ENCODE data around the gene NME5.

GRCh38 chr5:138149530-138149929 is 10.3 kb upstream of the NME5 start:
- no peak for TF ChIP-seq CTCF (conservative IDR thresholded peaks at IDR 0.05; ENCODE audit: low read length)
- TF ChIP-seq EZH2phosphoT487 (IDR thresholded peaks at IDR 0.05; ENCODE audit: borderline replicate concordance), result no peak
